WTC11 (cell line): ENCODE data around the gene OPRL1. TPM values are rescaled to one million over a fixed set of nuclear protein-coding genes. Genes with fewer than 3 reads are reported as not detected.

ENCODE experiments used
- ATAC-seq: fragments of 200-7000 bp; cut with Tn5 transposase; 2 replicates; pipeline ENCODE4 v1.10.0; 2021; ENCODE audit warnings: mild to moderate bottlenecking, moderate library complexity
- CTCF ChIA-PET: fragments of 300-600 bp; sonication (Branson Sonifier 250); formaldehyde crosslinking; loops from one replicate; lab custom pipeline; 2021; ENCODE audit warnings: antibody characterized with exemption; lab: Charles Lee
- POLR2A ChIA-PET: fragments of 350-600 bp; sonication (Branson Sonifier 250); formaldehyde crosslinking; loops from one replicate; lab custom pipeline; 2021; ENCODE audit warnings: antibody characterized with exemption; lab: Charles Lee
- DNase-seq: peaks from one replicate; pipeline ENCODE4 v3.0.0; 2021; ENCODE audit warnings: low spot score
- H3K27ac Mint-ChIP-seq: 2 replicates; pipeline ENCODE4 v1.8.0; 2021; ENCODE audit warnings: mixed read lengths
- H3K27me3 Mint-ChIP-seq: 2 replicates; pipeline ENCODE4 v1.8.0; 2021; ENCODE audit warnings: low read depth, mild to moderate bottlenecking, moderate library complexity, mixed read lengths
- H3K36me3 Mint-ChIP-seq: 2 replicates; pipeline ENCODE4 v1.8.0; 2021; ENCODE audit warnings: mixed read lengths
- H3K4me1 Mint-ChIP-seq: 2 replicates; pipeline ENCODE4 v1.8.0; 2022; ENCODE audit warnings: mixed read lengths
- H3K4me3 Mint-ChIP-seq: 2 replicates; pipeline ENCODE4 v1.8.0; 2021; ENCODE audit warnings: mild to moderate bottlenecking, moderate library complexity, mixed read lengths
- H3K9me3 Mint-ChIP-seq: 2 replicates; pipeline ENCODE4 v1.8.0; 2021; ENCODE audit warnings: mixed read lengths
- AFF4 ChIP-seq: sonication (generic); formaldehyde crosslinking; IDR thresholded peaks from 2 replicates; pipeline ENCODE4 v1.8.1; 2023; ENCODE audit warnings: mild to moderate bottlenecking, missing genetic modification reagents, borderline replicate concordance
- CTCF ChIP-seq: fragments of 200-600 bp; IDR thresholded peaks from 2 replicates; pipeline ENCODE4 v1.8.0; 2022; ENCODE audit warnings: antibody characterized with exemption
- EMX1 ChIP-seq: fragments of 250-450 bp; sonication (Bioruptor Pico); IDR thresholded peaks from 2 replicates; pipeline ENCODE4 v1.8.0; 2021; ENCODE audit warnings: mild to moderate bottlenecking
- ESRRA ChIP-seq: sonication (generic); formaldehyde crosslinking; IDR thresholded peaks from 2 replicates; pipeline ENCODE4 v1.8.1; 2022; ENCODE audit warnings: mild to moderate bottlenecking, missing genetic modification reagents, borderline replicate concordance
- FOXP1 ChIP-seq: sonication (generic); formaldehyde crosslinking; IDR thresholded peaks from 2 replicates; pipeline ENCODE4 v1.8.0; 2022; ENCODE audit warnings: missing genetic modification reagents, mild to moderate bottlenecking, moderate library complexity, borderline replicate concordance
- GABPB1 ChIP-seq: sonication (generic); formaldehyde crosslinking; IDR thresholded peaks from 2 replicates; pipeline ENCODE4 v1.8.1; 2023; ENCODE audit warnings: mild to moderate bottlenecking, missing genetic modification reagents
- PRRX2 ChIP-seq: fragments of 250-450 bp; sonication (Bioruptor Pico); IDR thresholded peaks from 2 replicates; pipeline ENCODE4 v1.8.0; 2021; ENCODE audit warnings: mild to moderate bottlenecking
- SP1 ChIP-seq: sonication (generic); formaldehyde crosslinking; conservative IDR thresholded peaks from 2 replicates; pipeline ENCODE4 v1.8.1; 2022; ENCODE audit warnings: missing genetic modification reagents
- USF1 ChIP-seq: sonication (generic); formaldehyde crosslinking; IDR thresholded peaks from 2 replicates; pipeline ENCODE4 v1.8.0; 2022; ENCODE audit warnings: mild to moderate bottlenecking, missing genetic modification reagents
- ZBTB21 ChIP-seq: sonication (generic); formaldehyde crosslinking; IDR thresholded peaks from 2 replicates; pipeline ENCODE4 v1.8.1; 2023; ENCODE audit warnings: mild to moderate bottlenecking, missing genetic modification reagents, borderline replicate concordance
- ZNF232 ChIP-seq: sonication (generic); formaldehyde crosslinking; IDR thresholded peaks from 2 replicates; pipeline ENCODE4 v1.8.0; 2022; ENCODE audit warnings: mild to moderate bottlenecking, missing genetic modification reagents
- ZNF263 ChIP-seq: sonication (generic); formaldehyde crosslinking; IDR thresholded peaks from 2 replicates; pipeline ENCODE4 v1.8.1; 2022; ENCODE audit warnings: low read depth, mild to moderate bottlenecking, moderate library complexity, missing genetic modification reagents
- ZNF423 ChIP-seq: fragments of 250-450 bp; sonication (Bioruptor Pico); IDR thresholded peaks from 2 replicates; pipeline ENCODE4 v2.1.2; 2022; ENCODE audit warnings: mild to moderate bottlenecking, moderate library complexity
- total RNA-seq: library from RNA; stranded (reverse); gene quantifications from 3 replicates; pipeline ENCODE4 v1.2.3, GENCODE V29; 2021
- TF ChIP-seq, protein P1 (sequence below): sonication (generic); formaldehyde crosslinking; IDR thresholded peaks from 2 replicates; pipeline ENCODE4 v1.8.1; 2022; ENCODE audit warnings: low read depth, mild to moderate bottlenecking, moderate library complexity, missing genetic modification reagents, borderline replicate concordance
- TF ChIP-seq, protein P2 (sequence below): sonication (generic); formaldehyde crosslinking; IDR thresholded peaks from 2 replicates; pipeline ENCODE4 v1.8.0; 2022; ENCODE audit warnings: mild to moderate bottlenecking, missing genetic modification reagents

The OPRL1 gene
- total RNA-seq, 1 experiment from 2014 or later = 2.0 TPM

- no peak for TF ChIP-seq USF1 (CRISPR knock-in tag)
Measured at GRCh38 chr20:64049060-64049877, 30.6 kb upstream of the OPRL1 start, which contains the start of gene SOX18 (continued).

DNA sequence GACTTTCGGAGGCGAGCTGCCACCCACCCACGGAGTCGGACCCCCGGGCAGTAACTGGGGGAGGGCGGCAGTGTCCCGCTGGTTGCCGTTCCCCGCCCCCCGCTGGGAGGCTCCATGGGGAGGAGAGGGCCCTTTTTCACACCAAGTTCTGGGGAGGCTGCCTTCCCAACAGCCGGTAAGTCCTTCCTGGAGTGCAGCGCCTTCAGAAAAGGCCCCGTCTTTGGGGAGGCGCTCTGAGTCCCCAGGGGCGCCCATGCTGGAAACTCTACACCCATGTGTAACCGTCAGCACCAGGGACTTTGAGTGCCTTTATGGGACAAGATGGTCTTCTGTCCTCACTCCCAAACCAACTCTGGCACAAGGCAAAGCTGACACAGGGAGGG, 30.0 kb upstream of the OPRL1 start:
- TF ChIP-seq ZNF263 (no peak), FOXP1 (CRISPR knock-in tag) (no peak), EMX1 (CRISPR knock-in tag) (no peak), ESRRA (CRISPR knock-in tag) (no peak), PRRX2 (CRISPR knock-in tag) (no peak), ZNF423 (peak; percentile 86), AFF4 (no peak)
- TF ChIP-seq, protein P1, sequence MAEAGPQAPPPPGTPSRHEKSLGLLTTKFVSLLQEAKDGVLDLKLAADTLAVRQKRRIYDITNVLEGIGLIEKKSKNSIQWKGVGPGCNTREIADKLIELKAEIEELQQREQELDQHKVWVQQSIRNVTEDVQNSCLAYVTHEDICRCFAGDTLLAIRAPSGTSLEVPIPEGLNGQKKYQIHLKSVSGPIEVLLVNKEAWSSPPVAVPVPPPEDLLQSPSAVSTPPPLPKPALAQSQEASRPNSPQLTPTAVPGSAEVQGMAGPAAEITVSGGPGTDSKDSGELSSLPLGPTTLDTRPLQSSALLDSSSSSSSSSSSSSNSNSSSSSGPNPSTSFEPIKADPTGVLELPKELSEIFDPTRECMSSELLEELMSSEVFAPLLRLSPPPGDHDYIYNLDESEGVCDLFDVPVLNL (CRISPR knock-in tag) = no peak
- TF ChIP-seq, all 79 proteins: peak for 1
- Mint-ChIP-seq H3K36me3 (no peaks in the 10 kb centered on the region), H3K4me1 (peaks cover 28% of the 10 kb centered on the region), H3K4me3 (peak overlapping the region; percentile 57), H3K9me3 (no peaks in the 10 kb centered on the region), H3K27me3 (peaks cover 62% of the 10 kb centered on the region), H3K27ac (no peak overlapping the region)
- ATAC-seq = no peak
- DNase-seq = no peak
- ChIA-PET CTCF (interaction anchor here (0.7 to 2.3 kb wide), 9 partner anchors 7 to 76 kb away, joined by 3 to 15 read pairs (median 5); partner anchors contain the start of genes LKAAEAR1, PRPF6 and TCEA2), POLR2A (no interaction called here)

- no peak overlapping the region for H3K27ac Mint-ChIP-seq
- DNase-seq (no peak), ATAC-seq (no peak)
- H3K27me3 Mint-ChIP-seq = peaks cover 56% of the 10 kb centered on the region
- H3K4me1 Mint-ChIP-seq = peaks cover 24% of the 10 kb centered on the region
- ChIA-PET CTCF (interaction anchor here (0.7 to 2.3 kb wide), 9 partner anchors 7 to 77 kb away, joined by 3 to 15 read pairs (median 5); partner anchors contain the start of genes LKAAEAR1, PRPF6 and TCEA2), POLR2A (no interaction called here)
- TF ChIP-seq ZBTB21 (CRISPR knock-in tag) (no peak), GABPB1 (CRISPR knock-in tag) (peak; percentile 20; the same call in 1 of the 2 replicates), SP1 (CRISPR knock-in tag) (no peak), ZNF232 (no peak), CTCF (no peak)
- TF ChIP-seq, protein P2, sequence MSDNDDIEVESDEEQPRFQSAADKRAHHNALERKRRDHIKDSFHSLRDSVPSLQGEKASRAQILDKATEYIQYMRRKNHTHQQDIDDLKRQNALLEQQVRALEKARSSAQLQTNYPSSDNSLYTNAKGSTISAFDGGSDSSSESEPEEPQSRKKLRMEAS (CRISPR knock-in tag) = no peak
- no peaks in the 10 kb centered on the region for H3K36me3 Mint-ChIP-seq
- H3K9me3 Mint-ChIP-seq = no peaks in the 10 kb centered on the region
- H3K4me3 Mint-ChIP-seq = peak overlapping the region; percentile 25; the same call in 1 of the 2 replicates
Measured at GRCh38 chr20:64050261-64051032, 29.4 kb upstream of the OPRL1 start.
